HepG2 (cell line): Measurements from ENCODE around the gene RIN3.

Source experiments
- CEBPG ChIP-seq: IDR thresholded peaks from 2 replicates; pipeline ENCODE4 v1.6.1; 2016
- EHMT2 ChIP-seq: fragments of 200-600 bp; sonication (generic); IDR thresholded peaks from 2 replicates; pipeline ENCODE4 v1.7.0; 2017; ENCODE audit warnings: antibody characterized with exemption, low read depth, low read length, borderline replicate concordance
- FOXO1 ChIP-seq: sonication (generic); formaldehyde crosslinking; IDR thresholded peaks from 2 replicates; pipeline ENCODE4 v1.4.0; 2020; ENCODE audit warnings: missing genetic modification reagents
- GABPB1 ChIP-seq: IDR thresholded peaks from 2 replicates; pipeline ENCODE4 v1.6.1; 2016; ENCODE audit warnings: mild to moderate bottlenecking, missing genetic modification reagents, moderate library complexity, missing compliant biosample characterization
- MAX ChIP-seq: IDR thresholded peaks from 2 replicates; pipeline ENCODE4 v1.6.1; 2012; ENCODE audit warnings: inconsistent platforms
- MED1 ChIP-seq: sonication (generic); formaldehyde crosslinking; IDR thresholded peaks from 2 replicates; pipeline ENCODE4 v1.4.0; 2020; ENCODE audit warnings: missing genetic modification reagents
- RERE ChIP-seq: IDR thresholded peaks from 2 replicates; pipeline ENCODE4 v1.6.1; 2016; ENCODE audit warnings: low read depth, missing genetic modification reagents, missing compliant biosample characterization
- SUZ12 ChIP-seq: fragments of 150-350 bp; IDR thresholded peaks from 2 replicates; pipeline ENCODE4 v1.6.1; 2014; ENCODE audit warnings: low read depth, low read length
- THAP11 ChIP-seq: IDR thresholded peaks from 2 replicates; pipeline ENCODE4 v1.6.1; 2016; ENCODE audit warnings: missing biosample characterization, missing genetic modification reagents
- ZNF260 ChIP-seq: sonication (generic); formaldehyde crosslinking; IDR thresholded peaks from 2 replicates; pipeline ENCODE4 v1.4.0; 2020; ENCODE audit warnings: missing genetic modification reagents, low read depth, mild to moderate bottlenecking, borderline replicate concordance
- ZNF430 ChIP-seq: sonication (generic); formaldehyde crosslinking; IDR thresholded peaks from 2 replicates; pipeline ENCODE4 v1.9.0; 2021; ENCODE audit warnings: mild to moderate bottlenecking, missing genetic modification reagents

GRCh38 chr14:92624764-92625163, 111.2 kb downstream of the RIN3 start:
- no peak for TF ChIP-seq MAX
- no peak for TF ChIP-seq ZNF260 (CRISPR knock-in tag)
- TF ChIP-seq FOXO1 (CRISPR knock-in tag) = no peak
- TF ChIP-seq EHMT2 = no peak
- TF ChIP-seq ZNF430 (CRISPR knock-in tag) = no peak
- no peak for TF ChIP-seq SUZ12
- TF ChIP-seq MED1 = no peak
- no peak for TF ChIP-seq RERE
- no peak for TF ChIP-seq CEBPG (CRISPR knock-in tag)
- TF ChIP-seq GABPB1 (CRISPR knock-in tag) = no peak
- TF ChIP-seq THAP11 (CRISPR knock-in tag) = no peak
